ENCODE results near the gene ACTL7B.

The ACTL7B gene

DNA sequence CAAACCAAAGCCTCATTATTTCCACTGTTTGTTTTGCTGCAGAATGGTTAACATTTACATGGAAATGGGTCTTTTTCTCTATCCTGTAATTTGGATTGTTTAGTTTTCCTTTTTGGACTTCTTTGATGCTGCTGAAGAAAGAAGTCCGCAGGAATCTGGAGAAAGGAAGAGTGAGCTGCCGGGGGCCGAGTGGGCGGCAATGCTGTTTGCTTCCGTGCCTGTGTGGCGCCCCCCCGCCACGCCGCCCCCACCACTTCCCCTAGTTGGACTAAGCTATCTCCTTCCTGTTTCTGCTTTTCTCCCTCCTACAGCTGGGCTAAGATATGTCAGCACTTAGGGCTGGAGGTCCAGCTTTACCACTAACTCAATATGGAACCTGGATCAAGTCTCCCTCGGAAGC is 39.7 kb downstream of the ACTL7B start:
- no peaks in the 10 kb centered on the region for H3K9me3 ChIP-seq (ENCODE audit: control insufficient read depth, low read length)
- H3K4me2 ChIP-seq (ENCODE audit: low read length): no peak overlapping the region
- H3K27me3 ChIP-seq (ENCODE audit: control insufficient read depth, insufficient read depth, low read length): no peaks in the 10 kb centered on the region
- no peaks in the 10 kb centered on the region for H3K4me1 ChIP-seq
- H3K9ac ChIP-seq: no peak overlapping the region
- no peak overlapping the region for H3K27ac ChIP-seq
- TF ChIP-seq, protein P1, sequence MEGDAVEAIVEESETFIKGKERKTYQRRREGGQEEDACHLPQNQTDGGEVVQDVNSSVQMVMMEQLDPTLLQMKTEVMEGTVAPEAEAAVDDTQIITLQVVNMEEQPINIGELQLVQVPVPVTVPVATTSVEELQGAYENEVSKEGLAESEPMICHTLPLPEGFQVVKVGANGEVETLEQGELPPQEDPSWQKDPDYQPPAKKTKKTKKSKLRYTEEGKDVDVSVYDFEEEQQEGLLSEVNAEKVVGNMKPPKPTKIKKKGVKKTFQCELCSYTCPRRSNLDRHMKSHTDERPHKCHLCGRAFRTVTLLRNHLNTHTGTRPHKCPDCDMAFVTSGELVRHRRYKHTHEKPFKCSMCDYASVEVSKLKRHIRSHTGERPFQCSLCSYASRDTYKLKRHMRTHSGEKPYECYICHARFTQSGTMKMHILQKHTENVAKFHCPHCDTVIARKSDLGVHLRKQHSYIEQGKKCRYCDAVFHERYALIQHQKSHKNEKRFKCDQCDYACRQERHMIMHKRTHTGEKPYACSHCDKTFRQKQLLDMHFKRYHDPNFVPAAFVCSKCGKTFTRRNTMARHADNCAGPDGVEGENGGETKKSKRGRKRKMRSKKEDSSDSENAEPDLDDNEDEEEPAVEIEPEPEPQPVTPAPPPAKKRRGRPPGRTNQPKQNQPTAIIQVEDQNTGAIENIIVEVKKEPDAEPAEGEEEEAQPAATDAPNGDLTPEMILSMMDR (IDR thresholded peaks at IDR 0.05): no peak
- H3K79me2 ChIP-seq: no peaks in the 10 kb centered on the region
- no peak overlapping the region for H2AFZ ChIP-seq
- no peak overlapping the region for H3K4me3 ChIP-seq (ENCODE audit: low read depth, low read length)
- H3K36me3 ChIP-seq (ENCODE audit: control insufficient read depth, insufficient read depth, low read length): no peaks in the 10 kb centered on the region

DNA sequence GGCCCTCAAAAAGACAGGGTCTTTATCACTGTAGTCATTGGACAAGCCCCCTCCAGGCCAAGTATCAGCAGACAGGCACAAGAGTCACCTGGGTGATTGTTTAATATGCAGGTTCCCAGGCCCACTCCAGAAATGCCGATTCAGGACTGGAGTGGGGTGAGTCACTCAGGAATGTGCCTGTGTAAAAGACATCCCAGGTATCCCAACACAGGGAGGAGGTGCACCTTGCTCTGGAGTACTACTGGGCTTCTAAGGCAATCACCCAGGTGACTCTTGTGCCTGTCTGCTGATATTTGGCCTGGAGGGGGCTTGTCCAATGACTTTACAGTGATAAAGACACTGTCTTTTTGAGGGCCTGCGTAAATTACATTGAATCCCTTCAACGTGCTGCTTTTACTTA is 40.6 kb downstream of the ACTL7B start:
- no peak overlapping the region for H3K4me2 ChIP-seq (ENCODE audit: low read length)
- H3K4me1 ChIP-seq: no peaks in the 10 kb centered on the region
- no peak overlapping the region for H3K4me3 ChIP-seq (ENCODE audit: low read depth, low read length)
- H3K79me2 ChIP-seq: no peaks in the 10 kb centered on the region
- no peak overlapping the region for H2AFZ ChIP-seq
- TF ChIP-seq, protein P1 (IDR thresholded peaks at IDR 0.05): no peak
- no peaks in the 10 kb centered on the region for H3K27me3 ChIP-seq (ENCODE audit: control insufficient read depth, insufficient read depth, low read length)
- H3K9ac ChIP-seq: no peak overlapping the region
- H3K27ac ChIP-seq: no peak overlapping the region
- H3K9me3 ChIP-seq (ENCODE audit: control insufficient read depth, low read length): no peaks in the 10 kb centered on the region
- H3K36me3 ChIP-seq (ENCODE audit: control insufficient read depth, insufficient read depth, low read length): no peaks in the 10 kb centered on the region

DNA sequence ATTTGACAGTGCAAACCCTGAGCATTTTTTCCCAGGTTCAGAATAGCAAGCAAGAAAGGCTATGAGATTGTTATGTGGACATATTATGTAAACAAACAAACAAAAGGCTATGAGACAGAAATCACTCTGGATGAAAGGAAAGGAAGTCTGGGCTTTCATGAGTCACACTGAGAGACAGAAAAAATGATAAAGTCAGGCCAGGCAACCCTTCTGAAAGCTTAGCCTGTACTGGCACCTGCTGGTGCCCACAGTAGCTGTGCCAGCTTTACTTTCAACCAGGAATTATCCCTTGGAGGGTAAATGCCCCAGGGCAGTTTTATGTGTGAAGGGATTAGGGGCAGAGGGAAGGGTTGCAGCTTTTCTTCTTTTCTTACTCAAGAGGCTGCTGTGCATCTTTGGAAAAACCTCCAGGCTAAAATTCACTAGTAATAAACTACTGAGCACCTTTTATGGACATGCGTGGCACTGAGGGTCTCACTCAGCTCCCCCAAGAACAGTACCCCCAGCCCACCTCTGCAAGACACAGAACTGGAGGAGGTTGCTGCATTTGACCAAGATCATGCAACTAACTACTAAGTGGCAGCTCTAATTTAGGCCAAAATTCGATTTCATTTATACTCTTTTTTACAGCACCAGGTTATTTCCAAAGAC is 41.7 kb downstream of the ACTL7B start:
- H3K9ac ChIP-seq: no peak overlapping the region
- no peaks in the 10 kb centered on the region for H3K9me3 ChIP-seq (ENCODE audit: control insufficient read depth, low read length)
- H3K36me3 ChIP-seq (ENCODE audit: control insufficient read depth, insufficient read depth, low read length): no peaks in the 10 kb centered on the region
- H3K4me1 ChIP-seq: no peaks in the 10 kb centered on the region
- H3K4me2 ChIP-seq (ENCODE audit: low read length): no peak overlapping the region
- TF ChIP-seq, protein P1 (IDR thresholded peaks at IDR 0.05): no peak
- H3K4me3 ChIP-seq (ENCODE audit: low read depth, low read length): no peak overlapping the region
- no peak overlapping the region for H2AFZ ChIP-seq
- no peaks in the 10 kb centered on the region for H3K27me3 ChIP-seq (ENCODE audit: control insufficient read depth, insufficient read depth, low read length)
- H3K27ac ChIP-seq: no peak overlapping the region
- H3K79me2 ChIP-seq: no peaks in the 10 kb centered on the region

DNA sequence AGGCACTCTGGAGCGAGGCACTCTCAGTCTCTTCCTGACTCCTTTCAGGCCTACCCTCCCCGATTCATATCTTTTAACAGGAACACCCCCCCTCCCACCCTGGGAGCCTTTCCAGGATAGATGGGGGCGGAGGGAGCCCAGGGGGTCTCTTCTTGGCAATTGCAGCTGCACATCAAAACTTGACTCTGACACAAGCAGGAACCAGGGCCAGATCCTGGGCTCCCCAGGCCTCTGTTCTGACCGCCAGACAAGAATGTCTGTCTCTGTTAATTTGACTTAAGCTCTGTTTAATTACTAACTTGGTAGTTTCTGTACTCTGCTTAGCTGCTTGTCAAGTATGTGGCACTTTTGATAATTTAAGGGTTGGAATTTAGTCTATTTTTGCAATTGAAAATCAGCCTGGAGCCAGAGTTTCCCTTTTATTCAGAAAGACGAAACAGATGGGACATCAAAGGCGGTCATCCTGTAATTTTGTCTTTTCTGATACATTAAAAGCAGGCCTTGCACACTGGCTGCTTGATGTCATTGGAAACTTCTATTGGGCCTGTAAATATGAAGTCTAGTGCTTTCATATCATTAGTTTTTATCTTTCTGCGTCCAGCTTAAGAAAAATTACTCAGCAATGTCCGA is 43.3 kb downstream of the ACTL7B start:
- Histone ChIP-seq H3K79me2 (no peaks in the 10 kb centered on the region), H3K36me3 (ENCODE audit: control insufficient read depth, insufficient read depth, low read length) (no peaks in the 10 kb centered on the region), H2AFZ (no peak overlapping the region), H3K9me3 (ENCODE audit: control insufficient read depth, low read length) (no peaks in the 10 kb centered on the region), H3K4me1 (no peaks in the 10 kb centered on the region), H3K4me3 (ENCODE audit: low read depth, low read length) (no peak overlapping the region), H3K27ac (no peak overlapping the region), H3K9ac (no peak overlapping the region), H3K4me2 (ENCODE audit: low read length) (no peak overlapping the region), H3K27me3 (ENCODE audit: control insufficient read depth, insufficient read depth, low read length) (no peaks in the 10 kb centered on the region)
- TF ChIP-seq, protein P1 (IDR thresholded peaks at IDR 0.05): no peak

DNA sequence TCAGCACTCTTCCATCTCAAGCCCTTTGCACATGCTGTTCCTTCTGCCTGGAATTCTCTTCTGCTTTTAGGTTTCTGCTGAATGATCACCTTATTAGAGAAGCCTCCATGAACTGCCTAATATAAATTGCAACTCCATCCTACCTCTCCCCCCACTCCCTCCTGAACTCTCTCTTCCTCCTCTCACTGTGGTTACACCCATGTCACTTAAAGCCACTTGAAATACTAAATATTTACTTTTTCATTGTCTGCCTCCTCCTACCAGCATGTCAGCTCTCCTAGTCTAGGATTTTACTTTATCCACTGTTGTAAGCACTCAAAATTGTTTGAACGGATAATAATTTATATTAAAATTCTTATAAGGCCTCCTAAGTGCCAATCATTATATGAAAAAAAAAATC is 43.8 kb downstream of the ACTL7B start:
- H3K27ac ChIP-seq: no peak overlapping the region
- H3K27me3 ChIP-seq (ENCODE audit: control insufficient read depth, insufficient read depth, low read length): no peaks in the 10 kb centered on the region
- no peaks in the 10 kb centered on the region for H3K9me3 ChIP-seq (ENCODE audit: control insufficient read depth, low read length)
- TF ChIP-seq, protein P1 (IDR thresholded peaks at IDR 0.05): no peak
- H3K79me2 ChIP-seq: no peaks in the 10 kb centered on the region
- no peak overlapping the region for H3K4me3 ChIP-seq (ENCODE audit: low read depth, low read length)
- no peaks in the 10 kb centered on the region for H3K4me1 ChIP-seq
- no peak overlapping the region for H3K9ac ChIP-seq
- H3K4me2 ChIP-seq (ENCODE audit: low read length): no peak overlapping the region
- H3K36me3 ChIP-seq (ENCODE audit: control insufficient read depth, insufficient read depth, low read length): no peaks in the 10 kb centered on the region
- H2AFZ ChIP-seq: no peak overlapping the region

Measured in parathyroid adenoma (tissue), 2 donors.